HS-27A (cell line): ENCODE results near the gene SEMA3D.

ENCODE experiments used
- DNase-seq: peaks from one replicate; pipeline ENCODE4 v3.0.0-alpha.2; 2012; ENCODE audit warnings: low read depth, missing footprints

SEMA3D gene

DNA sequence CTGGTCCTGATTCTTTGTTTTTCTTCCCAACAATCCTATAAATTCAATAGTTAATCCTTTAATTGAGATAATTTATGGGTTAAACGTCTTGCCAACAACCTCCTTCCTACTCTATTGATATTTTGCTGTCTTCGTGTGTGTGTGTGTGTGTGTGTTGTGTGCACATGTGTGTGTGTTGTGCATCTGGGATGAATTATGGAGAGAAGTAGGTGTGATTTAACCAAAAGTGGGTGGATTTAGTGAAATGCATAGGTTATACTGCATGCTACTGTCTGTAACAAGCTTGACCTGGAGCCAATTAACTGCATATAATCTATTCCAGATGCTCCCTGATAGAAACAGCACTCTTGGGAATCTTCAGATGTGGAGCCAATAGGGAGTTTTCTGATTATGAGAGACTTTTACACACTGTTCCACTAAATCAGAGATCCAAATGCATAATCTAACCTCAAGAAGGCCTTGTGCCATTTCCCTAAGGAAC, 61.2 kb downstream of the SEMA3D start:
- DNase-seq = no peak

GRCh38 chr7:85125176-85125575, 61.7 kb downstream of the SEMA3D start:
- no peak for DNase-seq

GRCh38 chr7:85119934-85120333, 66.9 kb downstream of the SEMA3D start:
- no peak for DNase-seq

DNA sequence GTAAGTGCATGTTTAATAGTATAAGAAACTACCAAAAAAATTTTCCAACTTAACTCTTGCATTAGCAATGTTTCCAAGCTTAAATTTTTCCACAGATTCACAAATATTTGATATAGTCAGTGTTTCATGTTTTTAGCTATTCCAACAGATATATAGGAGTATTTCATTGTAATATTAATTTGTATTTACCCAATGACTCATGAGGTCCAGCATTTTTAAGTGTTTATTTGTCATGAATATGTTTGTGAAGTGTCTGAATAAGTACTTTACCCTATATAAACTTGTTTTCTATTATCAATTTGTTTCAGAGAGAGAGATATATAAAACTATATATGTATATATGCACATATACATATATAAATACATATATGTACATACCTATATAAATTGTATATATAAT, 71.0 kb downstream of the SEMA3D start:
- DNase-seq = no peak

GRCh38 chr7:85115006-85115405, 71.8 kb downstream of the SEMA3D start:
- no peak for DNase-seq

DNA sequence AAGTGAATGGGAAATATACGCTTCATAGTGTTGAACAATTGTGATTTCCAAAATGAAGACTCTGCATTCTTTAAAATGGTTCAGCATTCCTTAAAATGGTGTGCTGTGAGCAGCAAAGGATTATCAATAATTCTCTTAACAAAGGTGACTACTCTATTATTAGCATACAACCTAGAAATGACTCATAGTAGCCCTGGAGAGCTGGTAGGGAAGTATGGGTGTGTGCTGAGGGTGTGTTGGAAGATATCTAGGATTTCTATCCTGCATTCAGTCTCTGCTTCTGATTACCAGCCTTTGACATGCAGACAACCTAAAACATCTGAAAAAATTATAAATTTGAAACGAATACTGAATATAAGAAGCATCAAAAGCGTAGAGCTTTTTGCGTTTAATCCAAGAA, 72.5 kb downstream of the SEMA3D start:
- no peak for DNase-seq

- no peak for DNase-seq
Observed at GRCh38 chr7:85111761-85112160, 75.1 kb downstream of the SEMA3D start.

- DNase-seq = no peak
Observed at GRCh38 chr7:85106719-85107118, 80.1 kb downstream of the SEMA3D start.

GRCh38 chr7:85104432-85105205, 82.2 kb downstream of the SEMA3D start:
- DNase-seq = no peak

DNA sequence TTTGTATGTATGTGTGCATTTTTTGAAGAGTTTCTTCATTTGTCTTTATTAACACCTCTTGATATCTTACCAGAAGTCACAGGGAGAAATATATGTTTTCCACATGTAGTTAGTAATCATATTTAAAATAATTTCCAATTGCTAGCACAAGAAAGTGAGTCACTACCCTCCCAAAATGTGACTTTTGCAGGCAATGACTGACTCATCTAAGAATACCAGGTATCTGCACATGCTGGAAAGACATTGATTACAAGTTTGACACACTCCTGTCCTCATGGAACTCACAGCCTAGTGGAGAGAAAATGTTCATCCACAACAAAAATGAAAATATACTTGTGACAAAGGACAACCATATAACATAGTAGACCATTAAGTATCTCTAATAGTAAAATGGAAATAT, 82.9 kb downstream of the SEMA3D start:
- DNase-seq = no peak

DNA sequence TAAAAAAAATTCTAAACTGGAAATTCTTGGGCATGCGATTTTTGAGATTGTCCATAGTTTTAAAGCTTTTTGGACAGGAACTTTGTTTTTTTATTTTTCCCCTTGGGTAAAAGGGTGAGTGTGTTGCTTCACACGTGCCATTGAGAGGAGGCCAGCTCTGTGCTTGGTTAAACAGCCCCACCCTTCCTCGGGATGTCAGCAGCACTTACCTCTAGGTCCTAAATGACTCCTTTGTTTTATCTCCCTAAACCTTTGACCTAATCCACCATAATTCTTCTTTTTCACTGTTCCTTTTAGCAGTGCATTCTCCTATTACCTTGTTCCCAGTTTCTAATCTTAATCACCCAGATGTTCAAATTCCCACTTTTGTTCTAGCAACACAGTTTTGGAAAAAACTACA, 83.5 kb downstream of the SEMA3D start:
- DNase-seq = no peak

- DNase-seq = no peak
Observed at GRCh38 chr7:85102813-85103350, 84.0 kb downstream of the SEMA3D start.

DNA sequence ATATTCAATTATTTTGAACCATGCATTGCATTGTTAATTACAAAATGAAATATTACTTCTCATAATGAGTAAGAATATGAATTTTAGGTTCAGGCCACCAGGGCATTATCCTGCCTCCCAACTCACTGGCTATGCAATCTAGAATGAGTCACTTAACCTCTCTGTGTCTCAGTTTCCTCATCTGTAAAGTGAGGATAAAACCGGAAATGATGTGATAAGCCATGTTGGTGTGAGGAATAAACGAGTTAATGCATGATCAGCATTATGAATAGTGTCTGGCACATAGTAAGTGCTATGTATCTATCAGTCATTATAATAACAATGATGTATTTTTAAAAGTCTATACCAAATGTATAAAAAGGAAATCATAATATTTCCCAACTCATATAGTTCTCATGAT, 85.5 kb downstream of the SEMA3D start:
- no peak for DNase-seq

GRCh38 chr7:85097844-85098243, 89.0 kb downstream of the SEMA3D start:
- no peak for DNase-seq

DNA sequence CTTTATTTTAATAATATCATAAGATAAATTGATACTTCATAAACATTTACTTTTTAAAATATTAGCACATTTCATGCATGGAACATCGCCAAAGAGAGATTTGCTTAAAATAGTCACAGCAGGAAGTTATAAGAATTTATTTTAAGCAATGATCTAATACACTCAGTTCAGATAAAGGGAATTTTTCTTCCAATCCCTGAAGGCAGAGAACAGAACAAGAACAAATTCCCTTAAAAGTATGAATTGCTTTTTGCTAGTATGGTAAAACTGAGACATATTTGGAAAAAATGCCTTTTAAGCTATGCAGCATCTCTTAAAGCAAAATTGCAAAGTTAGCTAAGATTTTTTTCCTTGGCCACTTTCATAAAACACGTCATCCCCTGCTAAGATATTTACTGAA, 91.0 kb downstream of the SEMA3D start:
- no peak for DNase-seq

DNA sequence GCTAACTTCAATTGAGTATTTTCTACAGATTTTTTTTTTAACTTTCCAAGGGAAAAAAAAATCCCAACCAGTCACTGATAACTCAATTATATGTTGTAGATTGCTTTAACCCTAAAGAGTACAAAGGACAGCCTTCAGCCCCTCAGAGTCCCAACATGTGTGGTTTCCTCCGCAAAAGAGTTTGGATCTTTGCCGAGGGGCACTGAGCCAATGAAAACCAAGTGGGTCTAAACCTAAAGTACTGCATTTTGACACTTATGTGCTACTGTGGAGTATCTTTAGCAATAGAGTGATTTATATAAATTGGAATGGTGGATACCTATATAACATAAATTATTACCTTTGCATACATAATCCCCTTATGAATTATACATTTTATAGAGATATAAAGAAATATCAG, 91.5 kb downstream of the SEMA3D start:
- DNase-seq = no peak

GRCh38 chr7:85094046-85094725, 92.7 kb downstream of the SEMA3D start:
- no peak for DNase-seq

DNA sequence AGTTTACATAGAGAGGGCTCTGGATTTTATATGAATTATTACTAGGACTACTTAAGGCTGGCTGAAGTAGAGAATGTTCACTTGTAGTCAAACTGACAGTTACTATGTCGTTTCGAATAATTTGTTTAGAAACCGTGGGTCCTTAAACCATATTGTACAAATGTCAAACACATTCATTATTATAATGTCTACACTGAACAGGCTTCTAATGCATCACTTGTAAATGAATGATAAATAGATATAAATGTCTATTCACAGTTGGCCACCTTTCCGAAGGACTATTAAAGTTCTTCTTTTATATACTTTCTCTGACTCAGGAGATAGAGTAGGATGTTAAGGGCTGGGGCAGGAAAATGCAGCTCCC, 95.3 kb downstream of the SEMA3D start:
- DNase-seq = no peak

DNA sequence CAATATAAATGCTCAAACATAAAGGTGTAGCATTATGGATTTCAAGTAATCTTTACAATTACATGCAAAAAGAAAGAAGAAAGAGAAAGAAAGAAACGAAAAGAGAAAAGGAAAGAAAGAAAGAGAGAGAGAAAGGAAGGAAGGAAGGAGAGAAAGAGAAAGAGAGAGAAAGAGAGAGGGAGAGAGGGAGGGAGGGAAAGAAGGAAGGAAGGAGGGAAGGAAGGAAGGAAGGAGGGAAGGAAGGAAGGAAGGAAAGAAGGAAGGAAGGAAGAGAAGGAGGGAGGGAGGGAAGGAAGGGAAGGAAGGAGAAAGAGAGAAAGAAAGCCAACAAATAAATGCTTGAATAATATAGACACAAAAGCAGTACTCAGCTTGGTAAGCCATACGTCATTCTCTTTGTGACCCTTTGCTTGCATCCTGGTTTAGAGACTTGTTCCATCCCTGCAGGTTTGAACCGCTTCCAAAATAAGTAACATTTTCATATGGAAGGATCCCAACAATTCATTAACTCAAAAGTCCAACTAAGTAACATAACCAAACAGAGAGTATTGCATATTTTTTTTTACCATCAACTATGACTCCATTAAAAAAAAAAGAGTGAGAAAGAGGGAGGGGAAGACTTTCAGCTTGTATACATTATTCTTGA, 95.8 kb downstream of the SEMA3D start:
- no peak for DNase-seq

DNA sequence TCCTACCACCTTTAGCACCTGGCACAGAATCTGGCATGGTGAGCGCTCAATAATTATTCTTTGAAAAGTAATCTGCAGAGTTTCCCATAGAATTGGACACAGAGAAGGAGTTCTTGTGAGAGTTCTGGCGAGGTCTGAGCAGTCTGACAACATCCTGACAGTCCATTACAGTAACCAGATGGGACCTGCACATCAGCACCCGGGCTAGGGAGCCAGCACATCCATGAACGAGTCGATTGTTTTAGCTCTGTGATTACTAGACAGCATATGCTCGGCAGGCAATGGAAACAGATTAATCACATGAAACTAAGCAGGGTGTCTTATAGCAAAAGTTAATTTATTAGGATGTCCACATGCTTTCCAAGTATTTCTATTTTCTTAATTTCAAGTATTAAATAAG, 96.7 kb downstream of the SEMA3D start:
- DNase-seq = no peak

GRCh38 chr7:85081846-85082245, 105.0 kb downstream of the SEMA3D start:
- DNase-seq = no peak

- no peak for DNase-seq
Observed at GRCh38 chr7:85081392-85081791, 105.5 kb downstream of the SEMA3D start.

DNA sequence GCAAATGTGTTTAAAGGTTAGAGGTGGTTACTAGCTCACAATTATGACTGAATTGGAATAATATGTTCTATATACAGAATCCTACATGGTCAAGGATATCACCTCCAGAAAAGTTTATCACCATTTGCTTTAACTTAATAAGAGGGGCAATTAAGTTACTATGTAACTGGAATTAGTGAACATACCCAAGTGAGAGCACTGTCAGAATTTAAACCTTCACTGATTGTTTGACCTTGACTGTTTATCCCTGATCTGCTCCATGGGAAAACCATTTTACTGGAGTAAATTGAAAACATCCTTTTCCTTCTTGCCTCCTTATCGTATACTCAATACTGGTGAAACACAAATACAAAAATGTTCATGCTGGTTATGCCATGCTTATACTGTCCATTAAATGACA, 107.4 kb downstream of the SEMA3D start:
- DNase-seq = no peak
